Left lung (tissue), 10 donors: Measurements from ENCODE around the gene DNAAF5. TPM values are rescaled to one million over a fixed set of nuclear protein-coding genes. Genes with fewer than 3 reads are reported as not detected.
A peak's percentile ranks its signal among the peaks of the same experiment; 100 is the strongest.

Experiments
- ATAC-seq: fragments of 200-7000 bp; cut with Tn5 transposase; one replicate; pipeline ENCODE4 v1.9.1; 2020; ENCODE audit warnings: moderate library complexity
- DNase-seq, 4 donors: peaks; one replicate each; pipeline ENCODE4 v3.0.0-alpha.2; 2013 to 2020
- H3K27ac ChIP-seq, 2 donors: fragments of 200-600 bp; sonication (generic) in 1 of 2; one replicate each; pipeline versions ENCODE4 v1.5.0 to v1.8.0; 2020 to 2021
- H3K27me3 ChIP-seq, 2 donors: fragments of 200-600 bp; sonication (generic) in 1 of 2; one replicate each; pipeline versions ENCODE4 v1.5.0 to v1.8.0; 2020 to 2021
- H3K36me3 ChIP-seq, 2 donors: fragments of 200-600 bp; sonication (generic) in 1 of 2; one replicate each; pipeline versions ENCODE4 v1.5.0 to v1.8.0; 2020 to 2021
- H3K4me1 ChIP-seq, 2 donors: fragments of 200-600 bp; one replicate each; pipeline ENCODE4 v1.8.0; 2021
- H3K4me3 ChIP-seq, 2 donors: fragments of 200-600 bp; sonication (generic) in 1 of 2; one replicate each; pipeline versions ENCODE4 v1.5.0 to v1.8.0; 2020 to 2021; ENCODE audit warnings: mild to moderate bottlenecking in 1 of 2
- H3K9me3 ChIP-seq, 2 donors: fragments of 200-600 bp; sonication (generic) in 1 of 2; one replicate each; pipeline versions ENCODE4 v1.5.0 to v1.8.0; 2020 to 2021
- intact Hi-C, 2 donors: fragments of 100-400 bp; cut with DNase I; formaldehyde crosslinking; loops; one replicate each; pipeline versions ENCODE4 v1.11.2 to v1.14.2; 2022
- polyA plus RNA-seq, 6 donors: library from polyadenylated mRNA; unstranded; fragments of 120-200 nt; gene quantifications; one replicate each; pipeline ENCODE4 v1.2.1, GENCODE V29; 2013; ENCODE audit not compliant: insufficient read length in 6 of 6
- total RNA-seq, 2 donors: library from RNA; stranded (reverse); fragmentation: NEBNext Ultra II Directional; extraction: Animal tissue kit (Norgen Biotek cat#: 25700); gene quantifications; one replicate each; pipeline ENCODE4 v1.2.1, GENCODE V29; 2021
- TF ChIP-seq, protein P1 (sequence below), 2 donors: fragments of 200-600 bp; sonication (generic) in 1 of 2; IDR thresholded peaks; one replicate each; pipeline versions ENCODE4 v1.5.0 to v1.8.0; 2021; ENCODE audit warnings: antibody characterized with exemption in 2 of 2
- donor health status: DM: no; HTN: yes; CAD: no.
- donor health status: DM: no; HTN: no; CAD: no.

Gene DNAAF5
- total and polyA plus RNA-seq, 8 donors, result 19.9 to 30.6 (median 26.2) TPM

DNA sequence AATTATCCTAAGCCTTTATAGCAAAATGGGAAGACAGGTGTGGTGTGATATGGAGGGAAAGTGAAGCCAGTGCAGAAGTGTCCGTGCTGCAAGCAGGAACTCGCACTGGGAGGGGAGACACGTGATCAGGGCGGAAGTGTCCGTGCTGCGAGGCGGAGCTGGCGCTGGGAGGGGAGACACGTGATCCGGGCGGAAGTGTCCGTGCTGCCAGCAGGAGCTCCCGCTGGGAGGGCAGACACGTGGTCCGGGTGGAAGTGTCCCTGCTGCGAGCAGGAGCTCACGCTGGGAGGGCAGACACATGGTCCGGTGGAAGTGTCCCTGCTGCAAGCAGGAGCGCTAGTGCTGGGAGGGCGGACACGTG is 41.1 kb downstream of the DNAAF5 start:
- H3K9me3 ChIP-seq, result no peaks in the 10 kb centered on the region
- peak overlapping the region in 1 of 2 donors; percentile 33 for H3K27ac ChIP-seq
- H3K4me3 ChIP-seq, result no peak overlapping the region
- ATAC-seq (no peak), DNase-seq (no peak)
- peaks cover 0 to 82% of the 10 kb centered on the region in 2 donors for H3K36me3 ChIP-seq
- TF ChIP-seq, protein P1, sequence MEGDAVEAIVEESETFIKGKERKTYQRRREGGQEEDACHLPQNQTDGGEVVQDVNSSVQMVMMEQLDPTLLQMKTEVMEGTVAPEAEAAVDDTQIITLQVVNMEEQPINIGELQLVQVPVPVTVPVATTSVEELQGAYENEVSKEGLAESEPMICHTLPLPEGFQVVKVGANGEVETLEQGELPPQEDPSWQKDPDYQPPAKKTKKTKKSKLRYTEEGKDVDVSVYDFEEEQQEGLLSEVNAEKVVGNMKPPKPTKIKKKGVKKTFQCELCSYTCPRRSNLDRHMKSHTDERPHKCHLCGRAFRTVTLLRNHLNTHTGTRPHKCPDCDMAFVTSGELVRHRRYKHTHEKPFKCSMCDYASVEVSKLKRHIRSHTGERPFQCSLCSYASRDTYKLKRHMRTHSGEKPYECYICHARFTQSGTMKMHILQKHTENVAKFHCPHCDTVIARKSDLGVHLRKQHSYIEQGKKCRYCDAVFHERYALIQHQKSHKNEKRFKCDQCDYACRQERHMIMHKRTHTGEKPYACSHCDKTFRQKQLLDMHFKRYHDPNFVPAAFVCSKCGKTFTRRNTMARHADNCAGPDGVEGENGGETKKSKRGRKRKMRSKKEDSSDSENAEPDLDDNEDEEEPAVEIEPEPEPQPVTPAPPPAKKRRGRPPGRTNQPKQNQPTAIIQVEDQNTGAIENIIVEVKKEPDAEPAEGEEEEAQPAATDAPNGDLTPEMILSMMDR (IDR thresholded peaks at IDR 0.05), result no peak
- no peaks in the 10 kb centered on the region for H3K27me3 ChIP-seq
- peaks cover 5 to 7% of the 10 kb centered on the region in 2 donors for H3K4me1 ChIP-seq
- intact Hi-C loops, result no loop called here

DNA sequence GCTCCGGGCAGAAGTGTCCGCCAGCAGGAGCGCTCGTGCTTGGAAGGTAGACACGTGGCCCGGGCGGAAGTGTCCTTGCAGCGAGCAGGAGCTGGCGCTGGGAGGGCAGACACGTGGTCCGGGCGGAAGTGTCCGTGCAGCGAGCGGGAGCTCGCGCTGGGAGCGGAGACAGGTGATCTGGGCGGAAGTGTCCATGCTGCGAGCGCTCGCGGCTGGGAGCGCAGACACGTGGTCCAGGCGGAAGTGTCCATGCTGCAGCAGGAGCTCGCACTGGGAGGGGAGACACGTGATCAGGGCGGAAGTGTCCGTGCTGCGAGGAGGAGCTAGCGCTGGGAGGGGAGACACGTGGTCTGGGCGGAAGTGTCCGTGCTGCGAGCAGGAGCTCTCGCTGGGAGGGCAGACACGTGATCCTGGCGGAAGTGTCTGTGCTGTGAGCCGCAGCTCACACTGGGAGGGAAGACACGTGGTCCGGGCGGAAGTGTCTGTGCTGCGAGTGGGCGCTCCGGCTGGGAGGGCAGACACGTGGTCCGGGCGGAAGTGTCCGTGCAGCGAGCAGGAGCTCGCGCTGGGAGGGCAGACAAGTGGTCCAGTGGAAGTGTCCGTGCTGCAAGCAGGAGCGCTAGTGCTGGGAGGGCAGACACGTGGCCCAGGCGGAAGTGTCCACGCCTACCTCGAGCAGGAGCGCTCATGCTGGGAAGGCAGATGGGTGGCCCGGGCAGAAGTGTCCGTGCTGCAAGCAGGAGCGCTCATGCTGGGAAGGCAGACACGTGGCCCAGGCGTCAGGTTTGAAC is 41.6 kb downstream of the DNAAF5 start:
- Histone ChIP-seq H3K4me3 (no peak overlapping the region), H3K27ac (peak overlapping the region in 1 of 2 donors; percentile 33), H3K9me3 (no peaks in the 10 kb centered on the region), H3K4me1 (peaks cover 5 to 7% of the 10 kb centered on the region in 2 donors), H3K36me3 (peaks cover 0 to 79% of the 10 kb centered on the region in 2 donors), H3K27me3 (no peaks in the 10 kb centered on the region)
- DNase-seq, result peak in 1 of 4 donors; percentile 77
- TF ChIP-seq, protein P1 (IDR thresholded peaks at IDR 0.05), result no peak
- intact Hi-C loops, result no loop called here
- ATAC-seq, result no peak

DNA sequence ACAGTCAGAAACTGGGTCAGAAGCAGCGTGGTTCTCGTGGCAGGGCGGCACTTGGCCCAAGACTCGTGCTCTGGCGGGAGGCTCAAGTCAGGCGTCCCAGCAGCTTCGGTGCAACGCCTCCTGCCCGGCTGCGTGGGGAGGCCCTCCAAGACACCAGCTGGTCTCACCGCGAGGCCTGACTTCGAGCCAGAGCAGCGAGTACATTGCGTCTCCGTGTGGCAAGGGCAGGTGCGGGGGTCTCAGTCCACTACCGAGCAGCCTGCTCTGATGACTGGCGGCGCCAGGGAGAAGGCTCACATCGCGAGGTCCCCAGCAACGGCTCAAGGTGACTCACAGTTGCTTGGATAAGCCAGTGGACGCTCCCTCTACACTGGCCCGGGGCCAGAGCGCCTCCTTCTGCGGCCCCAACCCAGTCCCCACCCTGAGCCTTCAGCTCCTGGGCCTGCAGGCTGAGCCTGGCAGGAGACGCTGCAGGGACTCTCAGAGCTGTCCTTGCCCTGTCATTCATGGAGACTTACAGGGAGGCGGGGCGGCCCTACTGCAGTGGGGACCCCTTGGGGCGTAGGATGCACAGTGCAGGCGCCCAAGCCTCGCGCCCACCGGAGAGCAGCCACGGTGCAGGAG is 42.5 kb downstream of the DNAAF5 start:
- no peak overlapping the region for H3K4me3 ChIP-seq
- intact Hi-C loops, result no loop called here
- H3K27ac ChIP-seq, result no peak overlapping the region
- peaks cover 0 to 78% of the 10 kb centered on the region in 2 donors for H3K36me3 ChIP-seq
- no peaks in the 10 kb centered on the region for H3K27me3 ChIP-seq
- ATAC-seq (peak; percentile 16), DNase-seq (peak in 1 of 4 donors; percentile 79)
- TF ChIP-seq, protein P1 (IDR thresholded peaks at IDR 0.05), result no peak
- H3K9me3 ChIP-seq, result no peaks in the 10 kb centered on the region
- H3K4me1 ChIP-seq, result peaks cover 5 to 7% of the 10 kb centered on the region in 2 donors

DNA sequence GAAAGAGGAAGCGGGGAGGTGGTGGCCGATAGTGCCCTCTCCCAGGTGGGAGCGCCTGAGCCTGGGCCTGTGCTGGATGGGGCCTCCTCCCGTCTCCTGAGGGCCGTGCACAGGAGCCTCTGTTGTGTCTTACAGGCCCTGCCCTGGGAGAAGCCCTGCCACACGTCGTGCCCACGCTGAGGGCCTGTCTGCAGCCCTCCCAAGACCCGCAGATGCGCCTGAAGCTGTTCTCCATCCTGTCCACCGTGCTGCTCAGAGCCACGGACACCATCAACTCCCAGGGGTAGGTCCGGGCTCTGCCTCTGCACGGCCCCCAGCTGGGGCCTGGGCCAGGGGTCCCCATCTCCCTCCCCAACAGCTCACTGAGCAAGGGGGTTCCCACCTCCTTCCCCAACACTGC is 43.8 kb downstream of the DNAAF5 start:
- TF ChIP-seq, protein P1 (IDR thresholded peaks at IDR 0.05), result no peak
- intact Hi-C loops, result loop anchor here in 1 of 2 donors (5.0 kb wide), 1 partner anchor 448 kb away; no protein-coding TSS in a partner anchor
- ATAC-seq, result no peak

DNA sequence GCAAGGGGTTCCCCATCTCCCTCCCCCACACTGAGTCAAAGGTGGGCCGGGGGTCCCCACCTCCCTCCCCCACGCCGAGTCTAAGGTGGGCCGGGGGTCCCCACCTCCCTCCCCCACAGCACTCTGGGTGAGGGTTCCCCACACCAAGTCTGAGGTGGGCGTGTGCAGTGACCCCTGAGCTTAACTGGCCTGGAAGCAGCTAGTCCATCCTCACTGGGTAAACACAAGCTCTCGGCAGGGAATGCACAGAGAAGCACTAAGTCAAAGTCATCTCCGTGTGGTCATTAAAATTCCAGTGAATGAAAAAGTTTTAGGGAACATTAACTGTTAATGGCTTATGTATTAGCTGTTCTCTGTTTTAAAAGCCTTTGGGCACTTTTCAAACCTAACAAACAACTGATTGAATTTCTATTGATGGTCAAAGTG is 44.3 kb downstream of the DNAAF5 start:
- peaks cover 0 to 74% of the 10 kb centered on the region in 2 donors for H3K36me3 ChIP-seq
- H3K27me3 ChIP-seq, result no peaks in the 10 kb centered on the region
- H3K4me3 ChIP-seq, result no peak overlapping the region
- peak overlapping the region; percentile 29 to 41 for H3K27ac ChIP-seq
- no peak for DNase-seq
- intact Hi-C loops, result loop anchor here in 1 of 2 donors (5.0 kb wide), 1 partner anchor 448 kb away; no protein-coding TSS in a partner anchor
- ATAC-seq, result no peak
- TF ChIP-seq, protein P1 (IDR thresholded peaks at IDR 0.05), result no peak
- H3K4me1 ChIP-seq, result peaks cover 5 to 7% of the 10 kb centered on the region in 2 donors
- H3K9me3 ChIP-seq, result no peaks in the 10 kb centered on the region

More for the DNA sequence above, 43.8 kb downstream of the DNAAF5 start:
- Histone ChIP-seq H3K27ac (no peak overlapping the region), H3K4me1 (peaks cover 5 to 7% of the 10 kb centered on the region in 2 donors), H3K36me3 (peaks cover 0 to 74% of the 10 kb centered on the region in 2 donors), H3K27me3 (no peaks in the 10 kb centered on the region), H3K4me3 (no peak overlapping the region), H3K9me3 (no peaks in the 10 kb centered on the region)
- no peak for DNase-seq
